MV-4-11 (cell line): ENCODE results near the gene MDFIC.
"Not testable (repeated sequence)": the region's sequence is repeated elsewhere in the genome, so short reads cannot be mapped to it uniquely, and the experiment has no call there.

Experiments used
- DNase-seq: peaks from one replicate; lab custom pipeline; 2025; lab: John Stamatoyannopoulos, UW

Gene MDFIC, protein sequence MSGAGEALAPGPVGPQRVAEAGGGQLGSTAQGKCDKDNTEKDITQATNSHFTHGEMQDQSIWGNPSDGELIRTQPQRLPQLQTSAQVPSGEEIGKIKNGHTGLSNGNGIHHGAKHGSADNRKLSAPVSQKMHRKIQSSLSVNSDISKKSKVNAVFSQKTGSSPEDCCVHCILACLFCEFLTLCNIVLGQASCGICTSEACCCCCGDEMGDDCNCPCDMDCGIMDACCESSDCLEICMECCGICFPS

DNA sequence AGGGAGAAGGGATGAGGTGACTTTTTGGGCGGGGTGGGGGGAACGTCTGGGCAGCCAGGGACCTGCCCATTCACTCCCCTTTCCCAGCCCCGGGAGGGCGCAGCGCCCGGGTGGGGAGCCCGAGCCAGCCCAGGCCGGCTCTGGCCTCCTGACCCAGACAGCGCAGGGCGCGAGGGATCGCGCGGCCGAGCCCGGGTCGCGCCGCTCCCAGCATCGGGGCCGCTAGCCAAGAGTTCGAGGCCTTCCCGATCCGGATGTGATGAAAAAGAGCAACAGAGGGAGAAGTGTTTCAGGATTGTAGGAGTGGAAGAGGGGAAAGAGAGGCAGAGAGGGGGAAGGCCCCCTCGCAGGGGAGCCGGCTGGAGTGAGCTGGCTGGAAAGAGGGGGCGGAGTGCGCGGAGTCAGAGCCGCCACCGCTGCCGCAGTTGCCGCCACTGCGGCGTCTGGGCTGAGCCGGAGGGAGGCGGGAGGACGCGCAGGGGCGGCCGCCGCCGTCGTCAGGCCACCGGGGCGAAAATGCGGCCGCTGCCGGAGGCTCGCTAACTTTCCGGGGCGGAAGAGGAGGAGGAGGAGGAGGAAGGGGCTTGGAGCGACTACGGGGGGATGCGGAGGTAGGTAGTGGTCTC is at the start of gene MDFIC:
MDFIC (plus strand) TSS at position 69 of the 626 bp plus-strand sequence. CDS start 940 bp downstream, outside the sequence.
- DNase-seq = no peak

DNA sequence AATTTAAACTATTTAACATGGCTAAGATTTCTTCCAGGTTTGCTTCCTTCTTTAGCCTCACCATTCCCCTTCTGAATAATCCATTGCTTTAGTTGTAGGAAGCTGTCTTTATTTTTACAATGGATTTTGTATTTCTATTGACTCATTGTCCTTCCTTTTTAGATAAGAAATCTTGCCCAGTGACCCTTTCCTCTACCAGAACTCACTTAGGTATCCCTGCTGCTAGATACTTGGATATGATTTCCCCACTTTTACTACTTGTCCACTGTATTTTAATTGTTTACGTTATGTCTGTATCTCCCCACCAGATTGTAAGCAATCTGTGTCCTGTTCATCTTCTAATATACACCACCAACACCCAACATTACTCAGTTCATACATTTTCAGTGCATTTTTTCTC is 47.7 kb upstream of the MDFIC start:
- no peak for DNase-seq

DNA sequence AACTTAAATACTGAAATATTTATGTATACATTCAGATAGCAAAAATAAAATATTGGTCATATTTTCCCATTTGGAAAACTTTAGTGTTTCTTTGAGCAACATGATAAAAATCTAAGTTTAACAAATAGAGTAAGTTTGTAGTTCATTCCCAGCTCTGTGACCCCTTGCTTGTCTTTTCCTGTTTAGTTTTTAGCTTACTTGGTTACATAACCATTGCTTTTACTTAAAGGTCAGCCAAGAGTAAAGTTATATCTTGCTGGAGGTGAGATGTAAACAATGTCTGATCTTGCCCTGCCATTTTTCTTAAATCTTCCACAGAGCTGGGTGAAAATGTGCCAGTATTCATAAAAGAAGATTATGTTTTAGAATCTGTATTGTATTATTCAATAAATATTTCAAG is 46.7 kb upstream of the MDFIC start:
- no peak for DNase-seq

DNA sequence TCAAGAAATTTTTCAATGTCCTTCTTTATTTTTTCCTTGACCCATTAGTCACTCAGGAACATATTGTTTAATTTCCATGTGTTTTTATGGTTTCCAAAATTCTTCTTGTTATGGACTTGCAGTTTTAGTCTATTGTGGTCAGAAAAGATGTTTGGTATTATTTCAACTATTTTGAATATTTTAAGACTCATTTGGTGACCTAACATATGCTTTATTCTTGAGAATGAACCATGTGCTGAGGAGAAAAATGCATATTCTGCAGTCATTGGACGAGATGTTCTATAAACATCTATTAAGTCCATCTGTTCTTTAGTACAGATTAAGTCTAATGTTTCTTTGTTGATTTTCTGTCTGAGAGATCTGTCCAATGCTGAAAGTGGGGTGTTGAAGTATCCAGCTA is 42.3 kb upstream of the MDFIC start:
- no peak for DNase-seq

DNA sequence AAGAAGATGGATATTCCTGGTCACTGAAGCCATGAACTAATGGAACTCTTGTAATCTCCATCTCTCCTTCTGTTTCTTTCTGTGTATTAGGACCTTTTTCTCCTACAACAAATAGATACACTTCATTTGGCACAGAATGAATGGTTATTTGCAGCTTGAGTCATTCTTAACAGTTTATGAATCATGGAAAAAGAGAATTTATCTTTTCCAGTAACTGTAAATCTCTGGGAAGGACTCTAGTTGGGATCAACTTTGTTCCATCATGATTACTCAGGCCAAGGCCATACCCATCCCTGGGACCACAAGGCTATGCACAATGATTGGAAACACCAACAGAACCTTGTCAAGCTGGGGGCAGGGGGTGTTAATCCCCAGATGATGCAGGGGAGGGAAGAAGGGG is 36.1 kb upstream of the MDFIC start:
- DNase-seq = no peak

DNA sequence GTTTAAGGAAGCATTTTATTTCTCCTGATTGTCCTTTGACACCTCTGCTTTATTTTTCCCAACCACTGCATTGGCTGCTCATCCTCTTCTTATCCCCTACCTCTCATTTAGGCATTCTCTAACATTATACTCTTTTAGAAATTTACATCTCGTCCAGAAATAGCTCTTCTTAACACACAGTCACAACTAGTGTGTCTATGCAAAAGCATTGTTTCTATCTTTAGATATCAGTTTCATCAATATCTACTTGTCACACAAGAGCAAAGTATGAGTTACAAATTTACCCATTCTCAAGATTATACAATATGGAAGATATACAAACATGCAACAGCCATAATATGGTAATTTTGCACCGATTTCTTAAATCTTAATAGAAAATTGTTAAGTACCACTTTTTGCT is 35.7 kb upstream of the MDFIC start:
- no peak for DNase-seq

DNA sequence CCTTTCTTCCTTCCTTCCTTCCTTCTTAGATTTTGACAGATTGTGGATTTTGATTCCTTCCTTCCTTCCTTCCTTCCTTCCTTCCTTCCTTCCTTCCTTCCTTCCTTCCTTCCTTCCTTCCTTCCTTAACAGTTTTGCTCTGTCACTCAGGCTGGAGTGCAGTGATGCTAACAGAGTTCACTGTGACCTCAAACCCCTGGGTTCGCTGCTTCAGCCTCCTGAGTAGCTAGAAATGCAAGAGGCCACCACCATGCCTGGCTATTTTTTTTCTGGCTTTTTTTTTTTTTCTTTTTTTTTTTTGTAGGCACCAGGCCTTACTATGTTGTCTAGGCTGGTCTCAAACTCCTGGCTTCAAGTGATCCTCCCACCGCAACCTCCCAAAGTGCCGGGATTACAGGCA is 32.8 kb upstream of the MDFIC start:
- DNase-seq = not testable (repeated sequence)

DNA sequence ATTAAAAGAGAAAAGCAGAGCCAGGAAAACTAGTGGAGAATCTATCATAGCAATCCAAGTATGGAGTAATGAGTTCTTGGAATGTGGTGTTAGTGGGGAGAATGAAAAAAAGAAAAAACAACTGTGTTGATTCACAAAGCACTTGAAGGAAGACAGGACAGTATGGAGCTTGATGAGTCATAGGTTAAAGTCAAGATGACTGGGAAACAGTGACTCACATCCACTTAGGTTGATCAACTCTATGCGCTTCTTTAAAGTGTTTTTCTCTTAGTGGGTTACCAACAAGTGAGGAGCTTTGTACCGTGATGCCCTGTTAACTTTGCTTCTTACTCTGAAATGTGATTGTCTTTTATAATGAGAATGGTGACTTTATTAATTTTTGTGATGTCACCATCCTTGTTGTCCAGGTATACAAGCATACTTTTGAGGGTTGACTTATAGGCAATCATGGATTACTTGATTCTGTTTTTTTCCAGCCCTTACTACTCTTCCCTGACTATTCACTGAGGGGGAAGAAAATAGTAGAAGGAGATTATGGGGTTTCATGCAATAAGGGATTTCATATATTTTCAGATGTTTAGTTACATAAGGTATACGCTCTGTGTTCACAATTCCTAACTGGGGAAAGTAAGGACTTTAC is 32.1 kb upstream of the MDFIC start:
- peak; percentile 87 for DNase-seq

DNA sequence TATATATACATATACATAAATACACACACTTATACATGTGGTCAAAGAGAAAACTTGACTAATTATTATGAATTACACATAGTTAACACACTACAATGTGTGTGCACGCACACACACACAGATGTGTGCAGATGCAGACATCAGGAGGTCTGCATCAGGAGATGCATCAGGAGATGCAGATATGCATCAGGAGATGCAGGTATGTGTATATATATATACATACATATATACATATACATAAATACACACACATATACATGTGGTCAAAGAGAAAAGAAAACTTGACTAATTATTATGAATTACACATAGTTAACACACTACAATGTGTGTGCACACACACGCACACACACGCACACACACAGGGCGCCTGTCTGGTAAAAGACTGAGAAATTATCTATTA is 31.3 kb upstream of the MDFIC start:
- no peak for DNase-seq

DNA sequence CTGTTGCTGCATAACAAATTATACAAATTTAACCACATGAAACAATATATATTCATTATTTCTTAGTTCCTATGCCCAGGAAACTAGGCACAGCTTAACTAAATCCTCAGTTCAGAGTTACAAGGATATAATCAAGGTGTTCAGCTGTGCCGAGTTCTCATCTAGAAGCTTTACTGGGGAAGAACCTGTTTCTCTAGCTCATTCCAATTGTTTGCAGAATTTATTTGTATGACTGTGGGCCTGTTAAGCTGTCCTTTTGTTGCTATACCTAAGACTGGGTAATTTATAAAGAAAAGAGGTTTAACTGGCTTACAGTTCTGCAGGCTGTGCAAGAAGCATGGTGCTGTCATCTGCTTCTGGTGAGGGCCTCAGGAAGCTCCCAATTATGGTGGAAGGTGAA is 21.8 kb upstream of the MDFIC start:
- DNase-seq = no peak

DNA sequence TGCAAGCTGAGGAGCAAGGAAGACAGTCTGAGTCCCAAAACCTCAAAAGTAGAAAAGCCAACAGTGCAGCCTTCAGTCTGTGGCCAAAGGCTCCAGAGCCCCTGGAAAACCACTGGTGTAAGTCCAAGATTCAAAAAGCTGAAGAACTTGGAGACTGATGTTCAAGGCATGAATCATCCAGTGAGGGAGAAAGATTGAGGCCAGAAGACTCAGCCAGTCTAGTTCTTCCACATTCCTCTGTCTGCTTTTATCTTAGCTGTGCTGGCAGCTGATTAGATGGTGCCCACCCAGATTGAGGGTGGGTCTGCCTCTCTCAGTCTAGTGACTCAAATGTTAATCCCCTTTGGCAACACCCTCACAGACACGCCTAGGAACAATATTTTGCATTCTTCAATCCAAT is 20.1 kb upstream of the MDFIC start:
- DNase-seq = no peak

DNA sequence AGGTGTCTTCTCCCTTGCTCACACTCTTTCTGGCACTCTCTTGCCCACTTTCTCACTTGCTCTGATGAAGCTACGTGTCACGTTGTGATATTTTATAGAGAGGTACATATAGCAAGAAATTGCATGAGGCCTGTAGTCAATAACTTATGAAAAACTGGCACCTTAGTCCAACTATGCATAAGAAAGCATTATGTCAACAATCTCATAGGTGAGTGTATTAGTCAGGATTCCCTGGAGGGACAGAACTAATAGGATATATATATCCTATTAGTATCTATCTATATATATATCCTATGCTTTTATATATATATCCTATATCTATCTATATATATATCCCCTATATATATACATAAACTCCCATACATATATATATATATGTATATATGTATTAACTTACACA is 18.8 kb upstream of the MDFIC start:
- no peak for DNase-seq

DNA sequence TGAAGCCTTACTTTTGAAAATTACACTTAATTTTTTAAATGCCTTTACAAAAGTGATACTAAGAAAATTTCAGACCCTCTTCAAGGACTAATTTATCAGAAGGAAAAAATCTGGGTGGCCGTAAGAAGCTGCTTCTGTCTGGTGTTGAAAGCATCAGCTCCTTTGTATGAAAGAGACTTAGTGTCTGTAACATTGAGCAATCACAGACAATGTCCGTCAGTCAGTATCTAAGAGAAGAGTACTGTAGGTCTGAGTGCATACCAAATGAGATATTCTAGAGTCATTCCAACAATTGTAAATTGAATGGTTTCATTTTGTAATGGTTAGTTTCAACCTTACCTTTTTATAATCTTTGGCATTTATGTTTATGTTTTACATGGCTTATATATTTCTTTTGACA is 11.1 kb upstream of the MDFIC start:
- DNase-seq = no peak

DNA sequence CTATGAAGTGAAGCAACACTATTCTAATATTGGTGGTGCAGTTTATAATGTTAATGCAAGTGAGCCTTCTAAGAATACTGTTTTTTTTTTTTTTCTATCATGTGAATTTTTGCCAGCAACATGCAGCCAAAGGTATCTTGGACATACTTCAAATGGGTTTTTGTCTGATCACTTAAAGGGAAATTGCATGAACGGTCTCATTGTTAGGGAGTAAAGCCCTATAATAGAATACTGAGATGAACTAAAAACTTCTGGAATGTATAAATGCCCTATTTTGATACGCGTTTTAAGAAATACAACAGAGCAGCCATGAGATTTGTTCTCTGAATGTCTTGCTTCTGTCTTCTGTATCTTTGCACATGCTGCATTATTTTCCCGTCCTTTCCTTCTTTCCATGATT is 10.5 kb upstream of the MDFIC start:
- DNase-seq = no peak

DNA sequence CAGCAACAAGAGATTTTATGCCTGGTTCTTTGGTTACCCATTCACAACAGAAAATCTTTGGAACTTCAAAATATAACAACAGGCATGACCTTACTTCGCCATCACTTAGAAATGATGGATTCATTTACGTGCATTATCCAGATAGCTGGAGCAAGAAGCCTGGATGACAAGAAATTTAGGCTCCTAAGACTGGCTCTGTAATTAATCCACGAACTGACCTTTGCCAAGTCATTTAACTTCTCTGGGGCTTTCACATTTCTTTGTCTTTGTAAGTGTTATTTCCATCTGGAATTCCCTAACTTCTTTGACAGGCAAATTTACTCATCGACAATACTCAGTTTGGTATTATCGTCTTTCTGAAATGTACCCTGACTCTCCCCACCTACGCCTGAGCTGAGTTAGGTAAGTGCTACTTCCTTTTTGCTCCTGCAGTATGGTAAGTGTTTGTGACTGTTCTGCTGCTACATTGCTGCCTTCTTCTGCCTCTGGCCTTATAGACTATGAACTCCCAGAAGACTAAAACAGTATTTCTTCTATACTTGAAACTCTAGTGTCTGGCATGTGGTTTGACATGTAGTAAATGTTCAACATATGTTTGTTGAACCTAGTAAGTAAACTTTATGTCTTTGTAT is 5.5 kb upstream of the MDFIC start:
- no peak for DNase-seq

DNA sequence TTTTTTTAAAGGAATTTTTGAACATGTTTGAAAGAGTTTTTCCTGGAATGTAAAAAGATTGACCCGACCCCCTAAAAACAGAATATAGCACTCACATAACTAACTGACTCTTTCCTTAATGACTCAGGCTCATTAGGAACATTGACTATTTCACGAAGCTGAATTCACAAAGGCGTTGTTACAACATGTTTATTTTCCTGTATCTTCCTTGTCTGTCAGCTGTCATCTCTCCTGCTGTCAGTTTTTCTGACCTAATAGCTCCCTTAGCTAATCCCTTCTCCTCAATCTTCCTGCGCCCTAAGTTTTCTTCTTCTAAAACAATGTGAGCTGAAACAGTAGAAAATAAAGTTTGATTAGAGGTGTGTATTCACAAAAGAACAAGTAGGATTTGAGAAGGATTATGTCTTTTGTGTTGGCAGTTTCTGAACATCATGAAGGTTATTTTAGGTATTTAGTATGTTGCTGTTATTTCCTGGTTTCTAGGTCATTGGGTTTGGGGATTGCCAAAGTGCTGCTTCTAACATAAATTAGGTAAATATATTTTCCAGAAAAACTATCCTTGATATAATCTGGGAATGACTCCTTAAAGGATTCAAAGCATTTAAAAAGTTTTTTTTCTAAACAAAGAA is 4.6 kb upstream of the MDFIC start:
- DNase-seq = no peak

DNA sequence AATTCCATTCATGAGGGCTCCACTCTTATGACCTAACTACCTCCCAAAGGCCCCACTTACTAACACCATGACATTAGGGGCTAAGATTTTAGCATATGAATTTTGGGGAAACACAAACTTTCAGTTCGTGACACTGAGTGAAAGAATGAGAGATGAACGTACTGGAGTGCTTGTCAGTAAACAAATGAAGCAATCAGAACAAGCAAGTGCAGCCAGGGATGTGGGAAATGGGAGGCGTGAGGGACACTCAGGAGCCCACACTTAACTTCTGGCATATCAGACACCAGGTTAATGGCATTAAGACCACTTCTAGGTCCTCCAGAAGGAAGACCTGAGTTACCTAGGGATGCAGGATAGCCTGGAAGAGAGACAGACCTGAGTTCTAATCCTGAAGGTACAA is 2.3 kb upstream of the MDFIC start:
- no peak for DNase-seq

DNA sequence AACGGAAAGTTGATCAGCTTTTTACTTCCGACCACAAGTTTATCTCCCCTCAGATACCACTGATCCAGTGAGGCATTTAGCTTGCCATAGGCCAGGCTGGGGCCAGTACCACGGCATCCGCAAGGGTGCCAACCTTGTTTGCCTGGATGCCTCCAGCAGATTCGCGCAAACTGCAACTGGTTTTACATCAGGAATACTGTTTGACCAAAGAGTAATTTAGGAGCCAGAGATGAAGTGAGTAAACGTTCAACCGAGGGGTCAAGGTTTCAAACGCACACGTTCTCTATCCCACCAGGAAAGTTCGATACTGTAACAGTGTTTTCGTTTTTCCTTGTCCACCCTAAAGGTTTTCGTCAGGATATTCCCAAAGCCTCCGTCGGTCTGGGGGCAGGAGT is 266 bp upstream of the MDFIC start:
- DNase-seq = no peak

DNA sequence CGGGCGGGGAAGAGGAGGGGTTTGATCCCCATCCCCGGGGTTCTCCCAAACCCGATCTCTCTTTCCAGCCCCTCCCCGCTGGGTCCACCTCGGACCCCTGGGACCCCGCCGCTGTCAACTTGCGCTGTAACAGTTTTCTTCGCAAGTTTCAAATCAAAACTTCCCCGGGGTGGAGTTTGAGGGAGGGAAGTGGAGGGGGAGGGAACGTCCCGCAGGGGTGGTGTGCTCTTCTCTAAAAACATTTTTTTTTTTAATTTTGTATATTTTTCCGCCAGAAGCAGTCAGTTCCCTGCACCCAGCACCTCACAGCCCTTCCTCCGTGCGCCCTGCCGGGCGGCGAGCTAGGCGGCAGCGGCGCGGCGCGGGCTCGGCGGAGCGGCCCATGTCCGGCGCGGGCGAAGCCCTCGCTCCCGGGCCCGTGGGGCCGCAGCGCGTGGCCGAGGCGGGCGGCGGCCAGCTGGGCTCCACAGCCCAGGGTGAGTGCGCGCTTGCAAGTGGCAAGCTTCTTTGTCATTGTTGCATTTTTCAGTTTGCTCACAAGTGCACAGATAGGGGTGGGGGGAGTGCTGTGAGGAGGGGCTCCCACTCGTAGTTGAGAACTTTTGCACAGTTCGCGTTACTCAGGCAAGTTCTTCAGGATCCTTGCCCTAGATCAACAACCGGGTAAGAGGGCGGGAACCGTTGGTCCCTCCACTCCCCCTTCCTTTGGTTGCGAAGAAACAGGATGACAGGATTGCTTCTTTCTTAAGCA is 933 bp downstream of the MDFIC start:
- peak; percentile 65 for DNase-seq

DNA sequence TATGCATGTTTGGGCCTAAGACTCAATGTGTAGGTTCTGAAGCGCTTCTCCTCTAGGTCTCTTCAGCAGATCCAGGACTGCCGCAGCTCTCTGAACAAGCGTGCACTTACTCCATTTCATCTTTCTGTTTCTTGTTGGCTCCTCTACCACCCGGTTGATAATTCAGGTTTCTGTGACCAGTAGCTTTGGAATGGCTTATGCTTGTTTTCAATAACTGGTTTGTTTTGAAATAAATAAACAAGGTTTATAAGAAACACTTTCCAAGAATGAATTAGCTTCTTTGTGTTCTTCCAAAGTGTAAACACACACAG is 1.5 kb downstream of the MDFIC start:
- no peak for DNase-seq

DNA sequence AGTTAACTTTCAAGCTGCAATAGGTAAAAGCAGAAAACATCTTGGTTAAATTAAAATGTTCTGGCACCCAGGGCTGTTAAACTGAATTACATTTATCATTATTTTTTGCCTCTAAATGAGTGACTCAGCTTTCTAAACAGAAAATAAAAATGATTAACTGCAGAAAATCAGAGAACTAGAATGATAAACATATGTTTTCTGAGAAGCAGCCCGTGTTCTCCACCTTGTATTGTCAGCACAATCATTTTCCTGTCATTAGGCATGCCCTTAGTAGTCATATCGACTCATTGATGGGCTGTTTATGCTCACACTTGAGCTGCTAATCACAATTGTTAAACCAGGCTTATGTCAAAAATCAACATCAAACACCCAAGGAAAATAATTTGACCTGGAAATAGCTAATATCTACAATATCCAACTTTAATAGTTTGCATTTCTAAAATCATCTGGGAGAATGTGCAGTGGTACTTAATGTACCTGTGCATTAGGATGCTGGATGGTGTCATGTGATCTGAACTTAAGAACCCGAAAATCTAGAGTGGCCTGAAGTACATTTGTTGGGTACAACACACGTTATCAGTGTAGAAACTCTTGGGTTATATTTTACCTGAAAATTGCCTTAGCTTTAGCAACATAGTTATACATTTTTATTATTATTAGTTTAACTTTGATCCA is 2.3 kb downstream of the MDFIC start:
- DNase-seq = no peak

DNA sequence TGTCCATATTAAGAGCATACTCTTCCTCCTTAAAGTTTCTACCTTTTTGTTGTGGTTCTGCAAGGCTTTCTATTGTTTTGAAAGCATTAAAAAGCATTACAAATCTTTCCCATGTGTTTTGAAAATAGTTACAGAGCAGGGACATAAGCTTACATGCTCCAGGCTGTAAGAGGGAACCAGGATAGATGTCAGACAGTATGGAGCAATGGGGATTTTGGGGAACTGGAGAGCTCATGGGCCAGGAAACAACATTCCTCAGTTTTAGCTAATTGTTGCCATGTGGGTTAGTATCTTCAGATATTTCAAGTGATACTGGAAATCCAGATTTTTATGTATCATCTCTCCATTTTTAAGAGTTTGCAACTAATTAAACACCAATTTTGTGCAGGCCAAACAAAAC is 3.5 kb downstream of the MDFIC start:
- DNase-seq = no peak
